AG04450 (cell line): ENCODE results near the gene HIF1AN. TPM values are rescaled to one million over a fixed set of nuclear protein-coding genes. Genes with fewer than 3 reads are reported as not detected.

Source experiments
- CTCF ChIA-PET: fragments of 300-600, 350-600 bp; formaldehyde crosslinking; extraction: SDS; loops from one replicate; lab custom pipeline; 2022; ENCODE audit warnings: antibody characterized with exemption, inconsistent platforms; lab: Charles Lee
- POLR2A ChIA-PET: fragments of 350-600 bp; formaldehyde crosslinking; extraction: SDS; loops from one replicate; lab custom pipeline; 2021; ENCODE audit warnings: antibody characterized with exemption, inconsistent platforms; lab: Yijun Ruan, JAX
- DNase-seq: peaks from one replicate; pipeline ENCODE4 v3.0.0-alpha.2; 2011; ENCODE audit warnings: low read depth, low spot score
- H3K27ac ChIP-seq: one replicate; pipeline ENCODE4 v1.5.1; 2012; ENCODE audit warnings: low read depth, low read length, control low read depth
- H3K27me3 ChIP-seq: one replicate; pipeline ENCODE4 v1.6.0; 2012; ENCODE audit warnings: low read length; ENCODE audit not compliant: control insufficient read depth, insufficient read depth
- H3K4me3 ChIP-seq: 2 replicates; pipeline ENCODE4 v1.5.1; 2011; ENCODE audit warnings: mild to moderate bottlenecking, low read depth, low read length, control low read depth
- H3K9me3 ChIP-seq: 2 replicates; pipeline ENCODE4 v1.5.1; 2012; ENCODE audit warnings: low read length; ENCODE audit not compliant: control insufficient read depth, insufficient read depth
- polyA plus RNA-seq: library from polyadenylated mRNA; depleted of rRNA; stranded (reverse); fragments of >200 nt; gene quantifications from 2 replicates; pipeline ENCODE4 v1.2.3, GENCODE V29; 2011
- TF ChIP-seq, protein P1 (sequence below): IDR thresholded peaks from 2 replicates; pipeline ENCODE4 v1.5.1; 2011; ENCODE audit warnings: low read depth, low read length, control low read depth, inconsistent platforms

HIF1AN gene
- polyA plus RNA-seq, 1 experiment: 31.0 TPM

DNA sequence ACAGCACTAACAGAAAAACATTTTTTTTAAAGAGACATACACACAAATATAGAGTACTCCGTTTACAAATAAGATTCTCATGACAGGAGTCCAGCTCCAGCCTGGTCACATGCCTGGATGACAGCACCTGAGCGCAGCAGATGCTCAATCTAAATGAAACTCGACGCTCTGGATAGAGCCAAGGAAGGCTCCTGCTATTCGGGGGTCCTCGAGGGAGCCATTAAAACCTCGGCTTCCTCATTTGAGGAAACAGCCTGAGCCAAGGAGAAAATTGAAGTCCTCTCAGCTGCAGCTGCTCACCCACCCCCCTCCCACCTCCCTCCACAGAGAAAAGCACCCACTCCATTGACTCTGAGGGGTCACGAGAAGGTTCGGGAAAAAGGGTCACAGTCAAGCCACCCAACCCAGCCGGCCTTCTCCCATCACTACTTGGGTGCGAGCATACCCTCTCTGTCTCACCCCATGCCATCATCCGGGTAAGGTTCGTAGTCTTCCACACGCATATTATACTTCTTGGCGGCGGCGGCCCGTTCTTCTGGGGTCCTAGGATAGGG is 6.7 kb upstream of the HIF1AN start:
- Histone ChIP-seq H3K9me3 (no peaks in the 10 kb centered on the region; the same call in 1 of the 2 replicates), H3K27me3 (no peaks in the 10 kb centered on the region), H3K4me3 (peak overlapping the region; percentile 92), H3K27ac (peak overlapping the region; percentile 39)
- ChIA-PET POLR2A (interaction anchor here (0.7 kb wide), 1 partner anchor 104 kb away, joined by 4 read pairs; no protein-coding TSS in a partner anchor), CTCF (interaction anchor here (3.3 kb wide), 1 partner anchor 11 kb away, joined by 30 read pairs; no protein-coding TSS in a partner anchor)
- DNase-seq: no peak
- TF ChIP-seq, protein P1, sequence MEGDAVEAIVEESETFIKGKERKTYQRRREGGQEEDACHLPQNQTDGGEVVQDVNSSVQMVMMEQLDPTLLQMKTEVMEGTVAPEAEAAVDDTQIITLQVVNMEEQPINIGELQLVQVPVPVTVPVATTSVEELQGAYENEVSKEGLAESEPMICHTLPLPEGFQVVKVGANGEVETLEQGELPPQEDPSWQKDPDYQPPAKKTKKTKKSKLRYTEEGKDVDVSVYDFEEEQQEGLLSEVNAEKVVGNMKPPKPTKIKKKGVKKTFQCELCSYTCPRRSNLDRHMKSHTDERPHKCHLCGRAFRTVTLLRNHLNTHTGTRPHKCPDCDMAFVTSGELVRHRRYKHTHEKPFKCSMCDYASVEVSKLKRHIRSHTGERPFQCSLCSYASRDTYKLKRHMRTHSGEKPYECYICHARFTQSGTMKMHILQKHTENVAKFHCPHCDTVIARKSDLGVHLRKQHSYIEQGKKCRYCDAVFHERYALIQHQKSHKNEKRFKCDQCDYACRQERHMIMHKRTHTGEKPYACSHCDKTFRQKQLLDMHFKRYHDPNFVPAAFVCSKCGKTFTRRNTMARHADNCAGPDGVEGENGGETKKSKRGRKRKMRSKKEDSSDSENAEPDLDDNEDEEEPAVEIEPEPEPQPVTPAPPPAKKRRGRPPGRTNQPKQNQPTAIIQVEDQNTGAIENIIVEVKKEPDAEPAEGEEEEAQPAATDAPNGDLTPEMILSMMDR: no peak

DNA sequence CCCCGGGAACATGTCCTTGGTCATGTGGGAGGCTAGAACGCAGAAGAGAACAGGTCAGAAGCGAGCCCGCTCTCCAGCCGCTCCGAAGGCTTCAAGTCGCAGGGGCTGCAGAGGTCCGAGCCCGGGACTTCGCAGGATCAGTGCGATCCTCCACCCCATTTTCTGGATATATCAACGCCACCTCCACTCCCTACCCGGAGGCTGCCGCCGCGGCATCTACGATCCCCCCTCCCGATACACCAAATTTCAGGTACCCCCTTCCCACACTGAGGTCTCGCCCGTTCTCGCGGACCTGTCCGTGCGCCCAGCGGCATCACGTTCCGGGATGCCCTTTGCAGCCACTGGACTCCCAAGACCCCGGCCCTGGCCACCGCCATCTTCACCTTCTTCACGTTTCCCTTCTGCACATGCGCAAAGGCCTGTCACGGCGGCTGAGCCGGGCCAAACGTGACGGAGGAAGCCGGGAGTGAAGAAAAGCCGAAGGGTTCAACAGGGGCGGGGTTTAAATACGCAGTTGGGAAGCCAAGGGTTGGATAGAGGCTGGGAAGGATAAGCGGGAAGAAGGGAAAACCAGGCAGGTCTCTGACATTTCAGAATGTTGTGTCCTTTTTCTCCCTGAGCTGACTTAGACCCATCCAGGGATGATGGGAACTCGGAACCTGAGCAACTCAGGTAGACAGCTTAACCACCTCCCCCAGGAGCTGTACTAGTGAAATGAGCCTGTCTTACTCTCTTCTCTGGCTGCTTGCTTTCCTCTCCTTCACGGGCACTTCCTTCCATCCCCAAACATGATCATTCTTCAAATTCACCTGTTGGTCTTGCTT is 6.1 kb upstream of the HIF1AN start, which contains the start of gene NDUFB8:
Gene NDUFB8, minus strand, starts transcription at position 397 of the 824 bp plus-strand sequence. Its CDS starts 20 bp downstream, at position 377.
- CTCF ChIA-PET: interaction anchor here (1.0 to 3.3 kb wide), 2 partner anchors 11 kb away, joined by 4 to 30 read pairs; no protein-coding TSS in a partner anchor
- TF ChIP-seq, protein P1: no peak
- peak; percentile 39 for DNase-seq
- H3K27ac ChIP-seq: peak within 1 kb of the TSS; percentile 39
- POLR2A ChIA-PET: no interaction called here
- peak within 1 kb of the TSS; percentile 92 for H3K4me3 ChIP-seq
- no peaks in the 10 kb centered on the region for H3K27me3 ChIP-seq
- H3K9me3 ChIP-seq: no peaks in the 10 kb centered on the region; the same call in 1 of the 2 replicates

DNA sequence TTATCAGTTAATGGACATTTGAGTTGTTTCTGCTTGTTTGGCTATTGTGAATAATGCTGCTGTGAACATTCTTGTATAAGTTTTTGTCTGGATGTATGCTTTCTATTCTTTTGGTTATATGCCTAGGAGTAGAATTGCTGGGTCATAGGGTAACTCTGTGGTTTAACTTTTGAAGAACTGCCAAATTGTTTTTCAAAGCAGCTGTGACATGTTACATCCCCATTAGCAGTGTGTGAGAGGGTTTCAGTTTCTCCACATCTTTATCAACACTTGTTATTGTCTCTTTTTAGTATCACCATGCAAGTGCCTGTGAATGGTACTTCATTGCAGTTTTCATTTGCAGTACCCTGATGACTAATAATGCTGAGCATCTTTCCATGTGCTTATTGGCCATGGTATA is 4.0 kb upstream of the HIF1AN start:
- ChIA-PET CTCF (no interaction called here), POLR2A (no interaction called here)
- TF ChIP-seq, protein P1: no peak
- Histone ChIP-seq H3K9me3 (no peaks in the 10 kb centered on the region; the same call in 1 of the 2 replicates), H3K27ac (no peak overlapping the region), H3K27me3 (no peaks in the 10 kb centered on the region), H3K4me3 (no peak overlapping the region)
- DNase-seq: no peak

DNA sequence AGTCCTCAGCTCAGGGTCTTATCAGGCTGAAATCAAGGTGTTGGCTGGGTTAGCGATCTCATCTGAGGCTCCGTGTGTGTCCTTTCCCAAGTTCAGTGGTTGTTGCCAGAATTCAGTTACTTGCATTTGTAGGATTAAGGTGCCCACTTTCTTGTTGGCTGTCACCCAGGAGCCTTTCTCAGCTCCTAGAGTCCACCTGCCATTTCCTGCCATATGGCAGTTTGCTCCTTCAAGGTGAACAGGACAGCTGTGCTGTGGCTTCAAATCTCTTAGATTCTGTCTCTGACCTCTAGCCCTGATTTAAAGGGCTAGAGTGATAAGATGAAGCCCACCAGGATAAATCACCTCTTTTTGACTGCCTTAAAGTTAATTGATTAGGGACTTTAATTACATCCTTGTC is 1.0 kb upstream of the HIF1AN start:
- CTCF ChIA-PET: interaction anchor here (0.6 to 3.7 kb wide), 9 partner anchors 8 to 344 kb away, joined by 3 to 33 read pairs (median 22); partner anchors contain the start of gene SEC31B
- POLR2A ChIA-PET: no interaction called here

More for the DNA sequence above, 1.0 kb upstream of the HIF1AN start:
- no peak overlapping the region for H3K4me3 ChIP-seq
- TF ChIP-seq, protein P1: no peak
- no peak overlapping the region for H3K27ac ChIP-seq
- DNase-seq: no peak
- no peaks in the 10 kb centered on the region for H3K27me3 ChIP-seq
- no peaks in the 10 kb centered on the region for H3K9me3 ChIP-seq
